Measurements from ENCODE around the gene ELK4.

DNA sequence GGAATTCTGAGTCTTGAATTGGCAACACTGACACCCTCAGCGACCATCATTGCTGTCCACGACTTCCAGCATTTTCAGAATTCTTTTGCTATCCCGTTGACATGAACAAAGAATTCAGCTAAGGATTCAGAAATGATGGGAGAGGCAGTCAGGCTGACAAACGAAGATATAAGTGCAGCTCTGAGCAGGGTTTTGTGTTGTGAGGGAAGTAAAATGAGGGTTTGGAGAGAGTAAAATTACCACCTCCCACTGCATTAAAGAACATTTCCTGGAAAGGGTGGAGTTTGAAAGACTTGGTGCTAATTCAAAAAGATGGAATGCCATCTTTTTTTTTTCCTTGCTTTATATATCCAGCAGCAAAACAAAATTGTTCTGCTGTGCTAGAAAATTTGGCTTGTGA lies 4.9 kb upstream of the ELK4 start:
- TF ChIP-seq EZH2phosphoT487 (IDR thresholded peaks at IDR 0.05; ENCODE audit: low read depth), result no peak
- TF ChIP-seq, protein P1, sequence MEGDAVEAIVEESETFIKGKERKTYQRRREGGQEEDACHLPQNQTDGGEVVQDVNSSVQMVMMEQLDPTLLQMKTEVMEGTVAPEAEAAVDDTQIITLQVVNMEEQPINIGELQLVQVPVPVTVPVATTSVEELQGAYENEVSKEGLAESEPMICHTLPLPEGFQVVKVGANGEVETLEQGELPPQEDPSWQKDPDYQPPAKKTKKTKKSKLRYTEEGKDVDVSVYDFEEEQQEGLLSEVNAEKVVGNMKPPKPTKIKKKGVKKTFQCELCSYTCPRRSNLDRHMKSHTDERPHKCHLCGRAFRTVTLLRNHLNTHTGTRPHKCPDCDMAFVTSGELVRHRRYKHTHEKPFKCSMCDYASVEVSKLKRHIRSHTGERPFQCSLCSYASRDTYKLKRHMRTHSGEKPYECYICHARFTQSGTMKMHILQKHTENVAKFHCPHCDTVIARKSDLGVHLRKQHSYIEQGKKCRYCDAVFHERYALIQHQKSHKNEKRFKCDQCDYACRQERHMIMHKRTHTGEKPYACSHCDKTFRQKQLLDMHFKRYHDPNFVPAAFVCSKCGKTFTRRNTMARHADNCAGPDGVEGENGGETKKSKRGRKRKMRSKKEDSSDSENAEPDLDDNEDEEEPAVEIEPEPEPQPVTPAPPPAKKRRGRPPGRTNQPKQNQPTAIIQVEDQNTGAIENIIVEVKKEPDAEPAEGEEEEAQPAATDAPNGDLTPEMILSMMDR (IDR thresholded peaks at IDR 0.05; ENCODE audit: low read depth, low read length), result no peak

All from OCI-LY3 (cell line).